Myocyte (in vitro differentiated cells): Measurements from ENCODE around the gene STUM. TPM values are rescaled to one million over a fixed set of nuclear protein-coding genes. Genes with fewer than 3 reads are reported as not detected.

Experiments used
- DNase-seq: peaks from one replicate; pipeline ENCODE4 v3.0.0-alpha.2; 2012; ENCODE audit warnings: low read depth
- total RNA-seq: library from RNA; depleted of rRNA; stranded (reverse); fragments of >200 nt; gene quantifications from 2 replicates; pipeline ENCODE4 v1.2.3, GENCODE V29; 2014

The STUM gene
- total RNA-seq, 1 donor from 2014 or later: 0.16 TPM

DNA sequence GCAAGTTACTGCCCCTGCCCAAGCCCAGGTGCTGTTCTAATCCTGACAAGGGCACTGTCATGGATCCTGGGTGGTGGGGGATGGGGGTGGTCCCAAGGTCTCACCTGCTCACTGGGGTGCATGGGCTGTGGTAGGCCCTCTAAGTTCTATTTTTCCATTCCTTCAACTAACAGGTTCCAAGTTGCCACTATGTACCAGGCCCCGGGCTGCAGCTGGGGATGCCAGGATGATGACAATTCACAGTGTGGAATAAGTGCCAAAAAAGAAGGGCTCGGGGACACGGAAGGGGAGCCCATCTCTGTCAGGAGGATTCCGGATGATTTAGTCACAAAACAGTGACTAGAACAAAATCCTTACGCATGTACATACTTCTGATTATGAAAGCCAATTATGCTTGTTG, 76.0 kb downstream of the STUM start:
- no peak for DNase-seq

- no peak for DNase-seq
Measured at GRCh38 chr1:226625326-226625725, 76.8 kb downstream of the STUM start.

- DNase-seq: no peak
Measured at GRCh38 chr1:226625832-226626576, 77.4 kb downstream of the STUM start.

DNA sequence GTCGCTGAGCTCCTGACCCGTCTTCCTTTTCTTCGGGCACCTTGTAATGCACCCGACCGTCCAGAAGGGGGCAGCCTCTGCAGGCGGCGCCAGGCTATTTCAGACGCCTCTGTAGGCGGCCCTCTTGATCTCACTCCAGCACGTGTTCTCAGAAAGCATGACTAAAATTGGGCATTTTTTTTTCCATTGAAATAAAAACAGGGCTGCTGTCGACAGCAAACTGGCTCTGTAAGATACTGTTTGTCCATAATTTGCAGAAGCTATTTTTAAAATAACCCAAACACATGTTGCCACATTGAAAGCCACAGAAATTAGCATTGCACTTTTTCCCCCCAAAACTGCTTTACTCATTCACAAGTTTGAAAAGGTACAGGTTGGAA, 78.0 kb downstream of the STUM start:
- DNase-seq: peak; percentile 47

GRCh38 chr1:226627050-226627755, 78.6 kb downstream of the STUM start:
- DNase-seq: no peak

GRCh38 chr1:226627924-226628611, 79.5 kb downstream of the STUM start:
- no peak for DNase-seq

DNA sequence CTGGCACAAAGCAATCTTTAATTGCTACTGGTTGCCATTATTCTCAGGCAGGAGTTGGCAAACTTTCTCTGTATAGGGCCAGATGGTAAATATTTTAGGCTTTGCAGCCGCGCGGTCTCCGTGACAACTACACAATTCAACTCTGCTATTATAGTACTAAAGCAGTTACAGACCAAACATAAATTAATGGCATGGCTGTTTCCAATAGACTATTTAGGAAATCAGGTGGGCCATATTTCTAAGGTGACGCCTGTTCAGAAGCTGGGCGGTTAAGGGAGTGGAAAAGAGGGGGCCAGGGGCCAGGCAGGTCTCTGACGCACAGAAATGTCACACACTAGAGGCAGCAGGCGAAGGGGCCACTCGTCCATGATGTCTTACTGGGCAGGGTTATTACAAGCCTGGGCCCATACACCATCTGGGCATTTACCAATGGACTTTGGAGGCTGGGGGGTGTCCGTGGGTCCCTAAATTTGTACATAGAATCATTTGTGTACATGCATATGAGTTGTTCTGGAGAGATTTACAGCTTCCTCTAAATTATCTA, 80.1 kb downstream of the STUM start:
- DNase-seq: no peak

DNA sequence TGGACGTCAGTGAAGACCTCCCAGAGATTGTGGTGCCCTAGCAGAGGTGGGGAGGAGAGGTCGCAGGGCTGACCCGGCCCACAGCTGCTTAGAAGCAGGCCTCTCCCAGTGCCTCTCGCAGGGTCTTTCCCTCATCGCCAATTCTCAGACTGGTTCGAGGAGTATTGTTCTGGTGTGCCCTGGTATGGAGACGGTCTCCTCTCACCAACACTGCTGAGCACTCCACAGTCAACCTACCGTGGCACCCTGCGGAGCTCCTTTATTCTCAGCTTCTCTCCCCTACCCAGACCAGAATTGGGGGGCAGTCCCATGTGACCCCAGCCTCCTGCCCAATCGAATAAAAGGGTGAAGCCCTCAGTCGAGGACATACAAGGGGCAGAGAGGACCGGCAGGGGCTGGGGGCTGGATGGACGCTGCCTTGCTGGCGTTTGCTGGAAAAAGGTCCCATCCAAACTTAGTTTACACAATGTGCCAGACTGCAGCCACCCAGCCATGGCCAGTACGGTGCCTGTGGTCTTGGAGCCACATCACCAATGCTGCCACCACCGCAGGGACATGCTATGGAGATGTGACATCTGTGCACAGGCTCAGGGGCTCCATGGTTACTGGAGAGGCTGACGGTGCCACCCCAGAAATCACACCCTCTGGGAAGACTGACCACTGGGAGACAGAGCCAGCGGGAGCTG, 80.8 kb downstream of the STUM start:
- DNase-seq: no peak

DNA sequence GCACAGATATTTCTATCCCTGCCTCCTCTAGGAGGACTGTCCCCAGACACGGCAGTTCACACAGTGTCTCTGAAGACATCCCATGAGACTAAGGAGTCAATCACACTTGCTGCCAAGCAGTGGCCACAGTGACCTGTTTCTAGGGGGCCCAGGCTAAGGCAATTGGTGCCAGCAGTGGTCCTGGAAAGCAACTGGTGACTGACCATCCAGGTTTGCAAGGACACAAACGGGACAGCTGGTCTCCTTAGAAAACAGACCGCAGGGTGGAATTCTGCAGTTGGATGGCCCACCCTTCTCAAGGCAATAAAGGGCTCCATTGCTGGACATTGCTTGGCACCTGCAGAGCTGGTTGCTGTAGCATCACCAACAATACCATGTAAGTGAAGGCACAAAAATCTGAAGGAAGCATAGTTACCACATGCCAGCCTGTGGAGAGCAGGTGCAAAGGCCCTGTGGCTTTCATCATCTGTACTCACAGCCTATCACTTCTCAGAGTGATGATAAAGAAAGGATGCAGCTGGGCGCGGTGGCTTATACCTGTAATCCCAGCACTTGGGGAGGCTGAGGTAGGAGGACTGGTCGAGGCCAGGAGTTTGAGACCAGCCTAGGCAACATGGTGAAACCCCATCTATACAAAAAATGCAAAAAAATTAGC, 81.5 kb downstream of the STUM start:
- no peak for DNase-seq

GRCh38 chr1:226630592-226630991, 82.0 kb downstream of the STUM start:
- no peak for DNase-seq

GRCh38 chr1:226631229-226632000, 82.9 kb downstream of the STUM start:
- DNase-seq: no peak

- DNase-seq: no peak
Measured at GRCh38 chr1:226632169-226632879, 83.8 kb downstream of the STUM start.

- DNase-seq: no peak
Measured at GRCh38 chr1:226632922-226633351, 84.4 kb downstream of the STUM start.

GRCh38 chr1:226633541-226634165, 85.1 kb downstream of the STUM start:
- DNase-seq: no peak

GRCh38 chr1:226634166-226634588, 85.6 kb downstream of the STUM start:
- DNase-seq: peak; percentile 63

DNA sequence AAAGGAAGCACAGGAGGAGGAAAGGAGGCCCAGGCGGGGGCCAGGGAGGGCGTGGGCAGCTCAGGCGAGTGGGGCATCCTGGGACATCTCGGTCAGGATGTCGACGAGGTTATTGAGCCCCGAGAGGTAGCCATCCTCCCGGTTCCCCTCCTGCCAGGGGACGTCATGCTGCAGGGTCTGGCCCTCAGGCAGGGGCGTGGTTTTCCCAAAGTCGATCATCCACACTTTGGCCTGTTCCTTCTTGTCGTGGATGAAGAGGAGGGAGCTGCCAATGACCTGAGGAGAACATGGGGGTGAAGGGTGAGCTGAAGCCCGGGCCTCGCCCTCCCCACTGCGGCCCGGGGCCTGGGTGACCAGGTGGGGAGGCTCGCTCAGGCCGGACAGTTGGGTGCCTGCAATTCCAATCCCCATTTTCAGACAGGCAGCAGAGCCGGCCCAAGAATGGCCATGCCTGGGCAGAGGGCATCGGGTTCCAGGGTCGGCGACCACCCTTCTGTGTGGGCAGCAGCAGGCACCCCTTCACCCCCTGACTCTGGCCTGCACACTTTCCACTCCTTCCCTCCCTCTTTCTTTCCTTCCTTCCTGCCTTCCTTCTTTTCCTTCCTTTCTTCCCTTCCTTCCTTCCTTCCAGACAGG, 86.2 kb downstream of the STUM start:
- no peak for DNase-seq

- no peak for DNase-seq
Measured at GRCh38 chr1:226635456-226635941, 86.9 kb downstream of the STUM start.

- no peak for DNase-seq
Measured at GRCh38 chr1:226636847-226637096, 88.2 kb downstream of the STUM start.
